ENCODE measurements around the gene KNDC1.
"Not testable (repeated sequence)": the region's sequence is repeated elsewhere in the genome, so short reads cannot be mapped to it uniquely, and the experiment has no call there.

Gene KNDC1

DNA sequence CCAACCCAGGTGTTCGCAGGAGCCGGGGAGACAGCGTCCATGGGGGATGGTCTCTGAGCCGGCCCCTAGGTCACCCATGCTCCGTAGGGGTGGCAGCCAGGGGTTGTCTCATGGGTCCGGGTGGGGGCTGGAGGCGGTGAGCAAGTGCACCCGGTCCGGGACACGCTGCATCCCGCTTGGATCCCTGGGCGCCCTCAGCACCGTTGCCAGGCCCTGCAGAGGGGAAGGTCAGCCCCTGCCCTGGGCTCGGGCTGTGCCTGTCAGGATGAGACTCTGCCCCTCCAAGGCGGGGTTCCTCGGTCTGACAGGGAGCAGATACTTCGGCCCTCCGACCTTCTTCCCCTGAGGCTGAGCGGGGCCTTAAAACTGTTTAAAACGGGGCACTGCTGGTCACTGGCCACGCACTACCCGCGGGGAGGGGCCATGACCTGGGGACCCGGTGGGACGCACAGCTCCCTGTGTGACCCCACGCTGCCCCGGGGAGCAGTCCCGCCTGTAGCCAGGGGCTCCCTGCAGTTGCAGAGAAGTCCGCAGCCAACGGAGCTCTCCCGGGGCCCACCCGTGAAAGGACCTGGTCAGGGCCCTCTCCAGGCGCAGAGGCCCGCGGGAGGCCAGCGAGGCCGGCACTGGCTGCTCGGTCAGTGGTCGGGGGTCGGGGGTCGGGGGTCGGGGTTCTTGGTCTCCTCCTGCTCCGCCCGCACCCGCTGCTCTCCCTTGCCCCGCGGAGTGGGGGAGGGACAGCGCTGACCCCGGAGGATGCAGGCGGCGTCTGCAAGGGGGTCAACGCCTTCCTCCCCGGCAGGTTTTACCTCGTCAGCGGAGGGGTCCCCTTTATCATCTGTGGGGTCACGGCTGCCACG lies 33.4 kb upstream of the KNDC1 start:
- no peak for DNase-seq

DNA sequence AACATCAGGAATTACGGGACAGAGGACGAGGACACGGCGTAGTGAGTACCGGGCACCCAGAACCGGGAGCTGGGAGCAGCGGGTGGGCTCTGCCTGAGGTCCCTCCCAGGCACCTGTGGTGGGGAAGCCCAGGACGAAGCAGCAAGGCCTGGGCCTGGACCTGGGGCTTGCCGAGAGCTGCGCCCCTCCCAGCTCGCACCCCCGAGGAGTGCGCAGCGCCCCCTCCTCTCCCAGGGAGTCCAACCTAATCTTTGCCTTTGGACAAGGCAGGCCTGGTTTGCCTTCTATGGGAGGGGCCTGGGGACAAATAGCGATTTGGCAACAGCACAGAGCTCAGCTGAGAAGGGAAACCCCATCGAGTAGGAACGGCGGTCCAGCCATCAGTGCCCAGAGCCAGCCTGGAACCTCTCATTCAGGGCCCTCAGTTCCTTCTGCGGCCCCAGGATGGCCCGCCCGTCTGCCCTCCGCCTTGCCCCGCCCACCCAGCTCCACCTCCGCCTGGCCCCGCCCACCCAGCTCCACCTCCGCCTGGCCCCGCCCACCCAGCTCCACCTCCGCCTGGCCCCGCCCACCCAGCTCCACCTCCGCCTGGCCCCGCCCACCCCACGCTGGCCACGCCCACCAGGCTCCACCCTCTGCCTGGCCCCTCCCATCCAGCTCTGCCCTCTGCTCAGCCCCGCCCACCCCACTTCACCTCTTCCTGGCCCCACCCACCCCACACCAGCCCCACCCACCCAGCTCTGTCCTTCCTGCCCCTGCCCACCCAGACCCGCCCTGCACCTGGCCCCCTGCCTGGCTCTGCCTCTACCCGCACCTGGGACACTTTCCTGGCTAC lies 32.5 kb upstream of the KNDC1 start:
- peak; percentile 30 for DNase-seq

DNA sequence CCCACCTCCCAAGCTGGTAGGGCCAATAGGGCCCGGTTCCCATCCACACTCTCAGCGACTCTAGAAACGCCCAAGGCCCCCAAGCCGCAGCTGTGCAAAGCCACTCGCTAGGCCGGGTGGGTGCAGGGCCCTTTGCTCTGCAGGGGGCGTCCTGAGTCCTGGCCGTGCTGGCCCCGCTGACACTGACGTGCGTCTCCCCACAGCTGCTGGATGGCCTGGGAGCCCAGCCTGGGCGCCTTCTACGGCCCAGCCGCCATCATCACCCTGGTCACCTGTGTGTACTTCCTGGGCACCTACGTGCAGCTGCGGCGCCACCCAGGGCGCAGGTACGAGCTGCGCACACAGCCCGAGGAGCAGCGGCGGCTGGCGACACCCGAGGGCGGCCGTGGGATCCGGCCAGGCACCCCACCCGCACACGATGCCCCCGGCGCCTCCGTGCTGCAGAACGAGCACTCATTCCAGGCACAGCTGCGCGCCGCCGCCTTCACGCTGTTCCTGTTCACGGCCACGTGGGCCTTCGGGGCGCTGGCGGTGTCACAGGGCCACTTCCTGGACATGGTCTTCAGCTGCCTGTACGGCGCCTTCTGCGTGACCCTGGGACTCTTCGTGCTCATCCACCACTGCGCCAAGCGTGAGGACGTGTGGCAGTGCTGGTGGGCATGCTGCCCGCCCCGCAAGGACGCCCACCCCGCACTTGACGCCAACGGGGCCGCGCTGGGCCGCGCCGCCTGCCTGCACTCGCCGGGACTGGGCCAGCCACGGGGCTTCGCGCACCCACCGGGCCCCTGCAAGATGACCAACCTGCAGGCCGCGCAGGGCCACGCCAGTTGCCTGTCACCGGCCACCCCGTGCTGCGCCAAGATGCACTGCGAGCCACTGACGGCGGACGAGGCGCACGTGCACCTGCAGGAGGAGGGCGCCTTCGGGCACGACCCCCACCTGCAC lies 31.6 kb upstream of the KNDC1 start:
- no peak for DNase-seq

DNA sequence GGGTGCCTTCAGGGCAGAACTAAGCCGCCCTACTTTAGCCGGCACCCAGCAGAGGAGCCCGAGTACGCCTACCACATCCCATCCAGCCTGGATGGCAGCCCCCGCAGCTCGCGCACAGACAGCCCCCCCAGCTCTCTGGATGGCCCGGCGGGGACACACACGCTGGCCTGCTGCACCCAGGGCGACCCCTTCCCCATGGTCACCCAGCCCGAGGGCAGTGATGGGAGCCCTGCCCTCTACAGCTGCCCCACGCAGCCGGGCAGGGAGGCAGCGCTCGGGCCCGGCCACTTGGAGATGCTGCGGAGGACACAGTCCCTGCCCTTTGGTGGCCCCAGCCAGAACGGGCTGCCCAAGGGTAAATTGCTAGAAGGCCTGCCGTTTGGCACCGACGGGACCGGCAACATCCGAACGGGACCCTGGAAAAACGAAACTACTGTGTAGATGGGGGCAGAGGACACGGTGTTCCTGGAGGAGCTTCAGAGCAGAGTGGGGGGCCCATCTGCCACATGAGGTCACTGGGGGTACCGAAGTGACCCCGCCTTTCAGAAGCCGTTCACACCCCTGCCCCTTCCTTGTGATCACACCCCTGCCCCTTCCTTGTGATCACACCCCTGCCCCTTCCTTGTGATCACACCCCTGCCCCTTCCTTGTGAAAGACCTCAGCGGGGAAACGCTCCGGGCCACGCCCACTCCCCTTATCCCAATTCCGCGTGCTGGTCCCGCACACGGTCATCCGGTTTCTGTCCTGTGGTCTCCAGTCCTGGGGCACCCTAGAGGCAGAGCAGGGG lies 30.8 kb upstream of the KNDC1 start:
- no peak for DNase-seq

DNA sequence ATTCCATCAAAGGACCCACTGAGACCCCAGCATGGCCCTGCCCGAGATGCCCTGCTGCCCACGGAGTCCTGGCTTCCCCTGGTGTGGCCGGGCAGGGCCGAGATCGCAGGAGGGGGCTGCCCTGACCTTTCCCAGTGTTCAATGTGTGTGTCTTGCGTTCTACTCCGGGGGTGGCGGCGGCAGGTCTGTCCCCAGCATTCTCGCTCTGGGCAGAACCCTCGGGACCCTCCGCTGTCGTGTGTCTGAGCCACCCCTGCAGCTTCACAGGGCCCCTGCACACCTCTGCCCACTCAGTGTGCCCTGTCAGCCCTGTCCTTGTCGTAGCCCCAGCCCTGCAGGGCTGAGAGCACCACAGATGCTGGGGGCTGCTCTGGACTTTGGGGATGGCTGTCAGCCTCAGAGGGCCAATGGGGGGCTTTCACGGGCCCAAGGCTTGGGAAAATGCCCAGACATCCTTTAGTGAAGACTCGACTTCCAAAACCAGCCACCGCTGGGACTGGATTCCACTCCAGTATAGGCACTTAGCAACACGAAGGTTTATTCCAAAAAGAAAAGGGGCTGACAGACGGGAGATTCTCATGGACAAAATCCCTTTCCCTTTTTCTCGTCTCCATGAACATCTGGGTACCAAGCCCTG lies 30.0 kb upstream of the KNDC1 start:
- no peak for DNase-seq

DNA sequence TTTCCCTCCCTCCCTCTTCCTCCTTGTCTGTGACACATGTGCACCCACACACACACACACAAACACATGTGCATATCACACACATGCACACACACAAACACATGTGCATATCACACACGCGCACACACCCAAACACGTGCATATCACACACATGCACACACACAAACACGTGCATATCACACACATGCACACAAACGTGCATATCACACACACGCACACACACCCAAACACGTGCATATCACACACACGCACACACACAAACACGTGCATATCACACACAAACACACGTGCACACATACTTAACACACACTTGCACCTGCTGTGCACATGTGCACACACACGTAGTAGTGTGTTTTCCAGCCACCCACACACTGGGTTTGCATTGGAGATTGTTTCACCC lies 29.4 kb upstream of the KNDC1 start:
- DNase-seq = no peak

DNA sequence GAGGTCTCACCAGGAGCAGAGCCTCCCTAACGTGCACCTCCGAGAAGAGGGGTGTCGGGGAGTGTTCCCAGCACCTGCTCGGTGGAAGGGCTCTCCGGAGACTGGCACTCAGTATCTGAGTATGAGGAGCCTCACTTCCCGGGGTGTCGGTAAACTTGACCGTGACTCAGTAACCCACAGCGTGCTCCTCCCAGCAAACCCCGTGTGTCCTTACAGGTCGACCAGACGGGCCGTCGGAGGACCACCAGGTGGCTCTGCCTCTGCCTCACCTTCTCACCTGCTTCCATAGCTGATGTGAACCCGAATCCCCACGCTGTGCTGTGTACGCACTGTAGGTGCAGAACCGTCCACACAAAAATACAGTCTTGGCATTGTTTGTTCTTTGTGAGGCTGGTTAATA lies 29.0 kb upstream of the KNDC1 start:
- DNase-seq = no peak

DNA sequence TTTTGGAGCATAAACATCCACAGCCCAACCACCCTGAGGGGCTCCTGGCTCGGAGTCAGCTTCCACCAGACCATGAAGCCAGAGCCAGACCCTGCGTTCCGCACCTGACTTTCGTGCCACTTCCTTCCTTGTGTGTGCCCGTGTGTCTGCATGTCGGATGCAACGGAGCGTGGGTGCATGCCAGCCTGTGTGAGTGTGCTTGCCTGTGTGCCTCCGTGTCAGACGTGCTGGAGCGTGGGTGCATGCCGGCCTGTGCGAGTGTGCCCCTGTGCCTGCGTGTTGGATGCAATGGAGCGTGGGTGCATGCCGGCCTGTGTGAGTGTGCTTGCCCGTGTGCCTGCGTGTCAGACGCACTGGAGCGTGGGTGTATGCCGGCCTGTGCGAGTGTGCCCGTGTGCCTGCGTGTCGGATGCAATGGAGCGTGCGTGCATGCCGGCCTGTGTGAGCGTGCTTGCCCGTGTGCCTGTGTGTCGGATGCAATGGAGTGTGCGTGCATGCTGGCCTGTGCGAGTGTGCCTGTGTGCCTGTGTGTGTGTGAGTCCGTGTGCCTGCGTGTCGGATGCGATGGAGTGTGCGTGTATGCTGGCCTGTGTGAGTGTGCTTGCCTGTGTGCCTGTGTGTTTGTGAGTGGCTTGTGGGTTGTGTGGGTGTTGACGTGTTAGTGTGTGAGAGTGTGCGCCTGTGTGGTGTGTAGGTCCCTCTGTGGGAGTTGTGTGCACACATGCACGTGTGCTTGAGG lies 28.1 kb upstream of the KNDC1 start:
- DNase-seq = no peak

DNA sequence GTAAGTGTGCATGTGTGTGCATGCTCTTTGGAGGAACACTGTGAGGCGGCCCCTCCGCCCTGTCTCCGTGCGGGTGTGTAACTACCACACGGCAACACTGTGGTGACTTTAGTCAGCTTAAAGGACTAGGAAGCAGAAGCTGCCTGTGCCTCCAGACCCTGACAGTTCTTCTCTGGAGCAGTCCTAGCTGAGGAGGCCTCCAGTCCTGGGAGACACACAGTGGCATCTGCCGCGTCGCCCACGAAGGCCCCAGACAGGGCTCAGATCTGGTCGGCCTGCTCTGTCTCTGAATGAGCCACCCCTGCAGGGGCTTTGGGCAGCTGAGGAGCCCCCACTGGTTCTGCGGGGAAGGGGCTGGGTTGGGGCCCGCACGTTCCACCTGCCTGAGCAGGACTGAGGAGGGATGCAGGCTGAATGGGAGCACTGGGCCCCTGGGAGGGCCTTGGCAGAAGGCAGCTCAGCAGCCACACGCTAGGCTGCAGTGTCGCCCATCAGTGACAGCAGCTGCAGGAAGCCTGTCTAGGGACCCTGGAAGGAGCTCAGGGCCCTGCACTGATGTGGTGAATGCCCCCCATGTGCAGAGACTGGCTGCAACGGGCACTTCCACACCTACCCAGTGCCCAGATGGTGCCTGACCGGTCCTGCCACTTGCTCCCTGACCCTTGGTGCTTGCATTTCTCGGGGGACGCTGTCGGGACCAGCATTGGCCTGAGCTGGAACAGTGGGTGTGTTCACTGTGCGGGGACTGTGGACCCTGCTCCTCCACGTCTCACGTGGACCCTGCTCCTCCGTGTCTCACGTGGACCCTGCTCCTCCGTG lies 27.3 kb upstream of the KNDC1 start:
- DNase-seq = no peak

DNA sequence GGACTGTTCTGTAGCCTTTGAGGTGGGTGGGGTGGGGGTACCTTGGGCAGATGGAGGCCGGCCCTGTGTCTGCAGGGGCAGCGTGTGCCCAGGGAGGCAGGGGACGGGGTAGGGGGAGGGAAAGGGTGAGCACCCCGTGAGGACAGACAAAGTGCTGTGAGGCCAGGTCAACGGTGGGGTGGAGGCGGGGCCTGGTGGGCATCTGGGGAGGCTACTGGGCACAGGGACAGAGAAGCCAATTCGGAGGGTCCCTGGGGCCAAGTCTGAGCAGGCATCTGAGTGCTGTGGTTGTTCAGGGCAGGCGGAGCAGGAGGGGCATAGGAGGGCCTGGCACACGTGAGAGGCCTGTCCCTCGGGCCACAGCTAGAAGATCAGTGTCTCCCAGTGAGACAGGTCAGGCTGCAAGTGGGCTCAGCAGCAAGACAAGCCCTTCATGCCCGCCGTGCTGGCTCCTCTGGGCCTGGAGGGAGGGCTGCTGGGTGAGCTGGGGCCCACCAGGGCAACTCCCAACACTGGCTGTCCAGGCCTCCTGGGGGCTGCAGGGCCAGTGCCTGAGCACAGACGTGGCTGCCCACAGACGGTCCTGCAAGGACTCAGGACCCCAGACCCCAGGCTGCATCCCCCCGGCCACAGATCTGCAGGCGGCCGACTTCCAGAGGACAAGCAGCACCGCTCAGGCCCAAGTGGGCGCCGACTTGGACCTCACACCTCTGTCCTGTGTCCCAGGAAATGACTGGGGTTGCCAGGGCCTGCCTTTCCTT lies 26.4 kb upstream of the KNDC1 start:
- DNase-seq = no peak

DNA sequence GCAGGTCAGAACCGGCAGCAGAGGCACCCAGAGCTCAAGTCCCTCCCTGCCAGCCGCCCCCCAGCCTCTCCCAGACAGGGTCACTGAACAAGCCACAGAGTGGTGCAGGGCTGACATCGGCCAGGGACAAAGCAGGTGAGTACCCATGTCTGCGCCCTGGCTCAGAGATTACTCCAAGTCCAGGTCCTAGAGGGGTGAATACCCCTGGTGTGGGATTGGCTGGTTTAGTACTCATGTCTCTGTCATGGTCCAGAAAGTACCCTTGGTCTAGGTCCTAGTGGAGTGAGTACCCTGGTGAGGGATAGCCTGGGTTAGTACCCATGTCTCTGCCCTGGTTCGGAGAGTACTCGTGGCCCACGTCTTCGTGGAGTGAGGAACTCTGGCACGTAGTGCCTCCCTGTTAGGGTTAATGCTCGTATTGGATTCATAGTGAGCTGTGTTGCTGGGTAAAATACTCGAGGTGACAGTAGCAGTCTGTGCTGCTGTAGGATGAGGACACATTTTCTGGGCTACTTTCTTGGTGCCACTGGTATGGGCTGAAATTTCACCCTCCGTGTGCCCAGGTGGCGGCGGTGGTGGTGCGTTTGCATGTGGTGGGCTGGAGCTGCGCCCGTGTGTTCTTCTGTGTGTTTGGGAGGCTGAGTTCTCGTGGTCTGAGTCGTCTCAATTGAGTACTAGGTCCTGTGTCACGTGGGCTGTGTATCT lies 25.5 kb upstream of the KNDC1 start:
- DNase-seq = no peak

DNA sequence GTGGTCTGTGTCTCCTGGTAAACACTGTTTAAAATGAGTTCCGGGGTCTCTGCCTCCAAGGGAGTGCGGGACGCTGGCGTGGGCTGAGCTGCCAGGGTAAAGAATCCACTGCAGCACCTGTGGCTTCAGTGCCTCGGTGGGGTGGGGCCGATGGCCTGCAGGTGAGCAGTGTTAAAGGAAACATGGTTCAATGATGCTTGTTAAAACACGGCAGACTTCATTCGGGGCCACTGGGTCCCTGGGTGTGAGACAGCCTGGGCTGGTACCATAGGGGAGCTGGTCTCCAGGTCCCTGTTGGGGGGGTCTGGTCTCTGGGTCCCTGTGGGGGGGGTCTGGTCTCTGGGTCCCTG lies 24.9 kb upstream of the KNDC1 start:
- DNase-seq = no peak

DNA sequence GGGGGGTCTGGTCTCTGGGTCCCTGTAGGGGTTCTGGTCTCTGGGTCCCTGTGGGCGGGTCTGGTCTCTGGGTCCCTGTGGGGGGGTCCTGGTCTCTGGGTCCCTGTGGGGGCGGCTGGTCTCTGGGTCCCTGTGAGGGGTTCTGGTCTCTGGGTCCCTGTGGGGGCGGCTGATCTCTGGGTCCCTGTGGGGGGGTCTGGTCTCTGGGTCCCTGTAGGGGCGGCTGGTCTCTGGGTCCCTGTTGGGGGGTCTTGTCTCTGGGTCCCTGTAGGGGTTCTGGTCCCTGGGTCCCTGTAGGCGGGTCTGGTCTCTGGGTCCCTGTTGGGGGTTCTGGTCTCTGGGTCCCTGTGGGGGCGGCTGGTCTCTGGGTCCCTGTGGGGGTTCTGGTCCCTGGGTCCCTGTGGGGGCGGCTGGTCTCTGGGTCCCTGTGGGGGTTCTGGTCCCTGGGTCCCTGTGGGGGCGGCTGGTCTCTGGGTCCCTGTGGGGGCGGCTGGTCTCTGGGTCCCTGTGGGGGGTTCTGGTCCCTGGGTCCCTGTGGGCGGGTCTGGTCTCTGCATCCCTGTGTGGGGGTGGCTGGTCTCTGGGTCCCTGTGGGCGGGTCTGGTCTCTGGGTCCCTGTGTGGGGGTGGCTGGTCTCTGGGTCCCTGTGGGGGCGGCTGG lies 22.4 kb upstream of the KNDC1 start:
- DNase-seq = not testable (repeated sequence)

DNA sequence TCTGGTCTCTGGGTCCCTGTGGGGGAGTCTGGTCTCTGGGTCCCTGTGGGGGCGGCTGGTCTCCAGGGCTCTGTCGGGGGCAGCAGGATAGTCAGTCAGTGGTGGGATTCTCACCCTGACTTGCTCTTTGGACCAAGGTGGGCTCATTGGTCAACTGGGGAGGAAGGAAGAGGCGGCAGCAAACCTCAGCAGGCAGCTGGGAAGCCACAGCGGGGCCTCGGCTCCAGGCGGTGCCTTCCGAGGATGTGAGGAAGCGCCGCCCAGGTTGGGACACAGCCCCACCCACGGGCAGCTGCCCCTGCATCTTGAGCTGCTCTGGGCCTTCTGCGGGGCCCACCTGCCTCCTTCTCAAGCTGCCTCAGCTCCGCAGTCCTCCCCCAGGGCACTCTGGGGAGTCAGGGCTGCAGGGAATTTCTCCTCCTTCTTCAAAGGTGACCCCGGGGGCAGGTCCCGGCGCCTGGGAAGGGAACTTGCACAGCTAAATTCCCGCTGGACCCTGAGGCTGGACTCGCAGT lies 20.4 kb upstream of the KNDC1 start:
- no peak for DNase-seq

DNA sequence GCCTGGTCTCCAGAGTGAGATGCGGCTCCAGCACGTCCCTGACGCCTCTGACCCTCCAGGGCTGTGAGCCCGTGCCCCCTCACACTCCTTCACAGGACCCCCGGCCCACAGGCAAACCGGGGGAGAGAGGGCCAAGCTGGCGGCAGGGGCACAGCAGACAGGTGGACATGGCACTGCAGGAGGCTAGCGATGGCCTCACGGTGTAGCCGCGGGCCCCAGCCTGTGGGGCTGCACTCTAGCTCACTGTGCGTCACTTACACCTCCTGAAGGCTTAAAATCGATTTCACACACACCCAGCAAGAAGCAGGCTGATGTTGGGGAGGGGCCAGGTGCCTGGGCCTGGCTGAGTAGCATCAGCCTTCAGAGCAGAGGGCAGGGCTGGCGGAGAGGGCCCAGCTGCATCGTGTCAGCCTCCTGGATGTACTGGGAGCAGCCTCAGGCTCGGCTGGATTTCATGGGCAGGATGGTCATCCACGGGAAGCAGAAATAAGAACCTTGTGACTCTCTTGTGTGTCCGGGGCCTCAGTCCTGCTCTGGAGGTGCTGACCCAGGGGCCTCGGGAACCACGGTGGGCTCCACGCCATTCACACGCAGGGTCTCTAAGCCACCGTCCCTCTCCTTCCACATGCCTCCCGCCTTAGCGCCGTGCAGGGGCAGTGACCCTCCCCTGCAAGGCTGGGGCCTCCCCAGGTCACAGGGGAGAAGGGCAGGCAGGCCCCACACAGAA lies 19.4 kb upstream of the KNDC1 start:
- no peak for DNase-seq

DNA sequence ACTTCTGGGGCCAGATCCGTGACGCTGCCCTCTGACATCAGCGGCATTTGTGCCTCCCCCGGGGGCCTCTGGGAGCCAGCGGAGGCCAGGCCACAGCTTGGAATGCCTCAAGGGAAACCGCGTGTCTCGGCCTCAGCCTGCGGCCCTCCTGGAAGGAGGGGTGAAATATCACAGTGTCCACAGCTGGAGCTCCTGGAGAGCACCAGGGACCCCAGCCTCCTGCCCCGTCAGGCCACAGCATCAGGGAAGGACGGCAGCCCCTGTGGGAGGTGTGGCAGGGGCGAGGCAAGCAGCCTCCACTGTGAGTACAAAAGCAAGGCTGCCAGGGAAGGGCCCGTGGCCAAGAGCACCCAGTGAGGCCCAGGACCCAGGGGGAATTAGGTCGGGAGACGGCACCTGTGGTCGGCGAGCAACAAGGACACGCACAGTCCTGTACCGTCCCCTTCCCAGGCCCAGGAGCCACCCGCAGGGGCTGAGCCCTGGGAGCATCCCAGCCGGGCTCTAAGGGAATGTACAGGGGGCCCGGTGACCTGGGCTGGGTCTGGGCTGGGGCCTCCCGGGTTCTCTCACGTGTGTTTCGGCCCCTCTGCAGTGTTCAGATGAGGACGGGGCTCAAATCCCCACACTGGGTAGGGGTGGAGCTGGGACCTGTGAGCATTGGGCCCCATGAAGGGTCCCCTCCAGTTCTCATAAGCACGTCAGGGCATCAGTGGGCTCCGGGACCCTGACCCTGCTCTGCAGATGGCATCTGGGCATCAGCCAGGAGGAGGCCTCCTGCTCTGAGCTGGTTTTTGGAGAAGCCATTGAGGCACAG lies 18.7 kb upstream of the KNDC1 start:
- DNase-seq = no peak

Measured in activated CD4-positive, alpha-beta T cell treated with anti-CD3 and anti-CD28 coated beads, Interleukin-2, amount 50 U/mL, for 1 hour (primary cell).